AG04450 (cell line): ENCODE data around the gene LACTBL1. TPM values are rescaled to one million over a fixed set of nuclear protein-coding genes. Genes with fewer than 3 reads are reported as not detected.

Experiments
- CTCF ChIA-PET: fragments of 300-600, 350-600 bp; formaldehyde crosslinking; extraction: SDS; loops from one replicate; lab custom pipeline; 2022; ENCODE audit warnings: antibody characterized with exemption, inconsistent platforms; lab: Charles Lee
- POLR2A ChIA-PET: fragments of 350-600 bp; formaldehyde crosslinking; extraction: SDS; loops from one replicate; lab custom pipeline; 2021; ENCODE audit warnings: antibody characterized with exemption, inconsistent platforms; lab: Yijun Ruan, JAX
- DNase-seq: peaks from one replicate; pipeline ENCODE4 v3.0.0-alpha.2; 2011; ENCODE audit warnings: low read depth, low spot score
- H3K27ac ChIP-seq: one replicate; pipeline ENCODE4 v1.5.1; 2012; ENCODE audit warnings: low read depth, low read length, control low read depth
- H3K27me3 ChIP-seq: one replicate; pipeline ENCODE4 v1.6.0; 2012; ENCODE audit warnings: low read length; ENCODE audit not compliant: control insufficient read depth, insufficient read depth
- H3K4me3 ChIP-seq: 2 replicates; pipeline ENCODE4 v1.5.1; 2011; ENCODE audit warnings: mild to moderate bottlenecking, low read depth, low read length, control low read depth
- H3K9me3 ChIP-seq: 2 replicates; pipeline ENCODE4 v1.5.1; 2012; ENCODE audit warnings: low read length; ENCODE audit not compliant: control insufficient read depth, insufficient read depth
- CTCF ChIP-seq: IDR thresholded peaks from 2 replicates; pipeline ENCODE4 v1.5.1; 2011; ENCODE audit warnings: low read depth, low read length, control low read depth, inconsistent platforms
- polyA plus RNA-seq: library from polyadenylated mRNA; depleted of rRNA; stranded (reverse); fragments of >200 nt; gene quantifications from 2 replicates; pipeline ENCODE4 v1.2.3, GENCODE V29; 2011

The LACTBL1 gene
- polyA plus RNA-seq, 1 experiment = not detected

- CTCF ChIA-PET = no interaction called here
These were observed 12.9 kb downstream of the LACTBL1 start for GRCh38 chr1:22959545-22960360.

DNA sequence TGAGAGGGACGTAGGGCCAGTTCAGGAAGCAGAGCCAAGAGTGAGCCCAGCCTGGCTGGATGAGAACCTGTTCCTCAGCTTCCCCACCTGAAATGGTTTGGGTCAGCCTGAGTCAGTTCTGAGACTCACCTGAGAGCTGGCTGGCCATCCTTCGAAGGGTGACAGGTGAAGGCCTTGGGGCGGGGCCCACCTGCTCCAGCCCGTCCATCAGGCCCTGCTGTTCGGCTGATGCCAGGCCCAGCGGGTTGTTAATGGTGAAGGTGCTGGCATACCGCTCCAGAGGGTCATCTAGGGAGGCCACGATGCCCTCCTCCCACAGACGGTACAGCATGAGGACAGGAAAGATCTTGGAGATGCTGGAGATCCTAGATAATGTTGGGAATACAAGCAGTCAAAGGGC lies 14.1 kb downstream of the LACTBL1 start:
- TF ChIP-seq CTCF = no peak
- peaks cover 46% of the 10 kb centered on the region for H3K27me3 ChIP-seq
- no peak for DNase-seq
- ChIA-PET CTCF (no interaction called here), POLR2A (no interaction called here)
- no peaks in the 10 kb centered on the region; the same call in 1 of the 2 replicates for H3K9me3 ChIP-seq
- no peak overlapping the region for H3K4me3 ChIP-seq
- no peak overlapping the region for H3K27ac ChIP-seq

More at GRCh38 chr1:22959545-22960360, 12.9 kb downstream of the LACTBL1 start:
- no peak overlapping the region for H3K27ac ChIP-seq
- POLR2A ChIA-PET = no interaction called here
- H3K27me3 ChIP-seq = peaks cover 39% of the 10 kb centered on the region
- no peak for TF ChIP-seq CTCF
- H3K9me3 ChIP-seq = no peaks in the 10 kb centered on the region; the same call in 1 of the 2 replicates
- no peak overlapping the region for H3K4me3 ChIP-seq
- DNase-seq = no peak

GRCh38 chr1:22957066-22957465 lies 15.6 kb downstream of the LACTBL1 start:
- H3K27me3 ChIP-seq = peaks cover 46% of the 10 kb centered on the region
- peaks cover 3% of the 10 kb centered on the region; the same call in 1 of the 2 replicates for H3K9me3 ChIP-seq
- TF ChIP-seq CTCF = no peak
- DNase-seq = no peak
- POLR2A ChIA-PET = no interaction called here
- no peak overlapping the region for H3K4me3 ChIP-seq
- CTCF ChIA-PET = interaction anchor here (0.5 to 1.7 kb wide), 2 partner anchors 7 to 333 kb away, joined by 3 to 4 read pairs; no protein-coding TSS in a partner anchor
- H3K27ac ChIP-seq = no peak overlapping the region

GRCh38 chr1:22955146-22955545 lies 17.5 kb downstream of the LACTBL1 start:
- Histone ChIP-seq H3K27ac (no peak overlapping the region), H3K27me3 (peaks cover 54% of the 10 kb centered on the region), H3K4me3 (no peak overlapping the region), H3K9me3 (peaks cover 3% of the 10 kb centered on the region; the same call in 1 of the 2 replicates)
- POLR2A ChIA-PET = no interaction called here
- CTCF ChIA-PET = no interaction called here
- DNase-seq = no peak
- TF ChIP-seq CTCF = no peak

- CTCF ChIA-PET = no interaction called here
- no peak for TF ChIP-seq CTCF
- Histone ChIP-seq H3K27me3 (peaks cover 52% of the 10 kb centered on the region), H3K4me3 (no peak overlapping the region), H3K27ac (no peak overlapping the region), H3K9me3 (peaks cover 3% of the 10 kb centered on the region; the same call in 1 of the 2 replicates)
- POLR2A ChIA-PET = no interaction called here
- DNase-seq = no peak
These were observed 18.9 kb downstream of the LACTBL1 start for GRCh38 chr1:22953740-22954141.
